ENCODE measurements around the gene DENND2D.

DENND2D gene, protein sequence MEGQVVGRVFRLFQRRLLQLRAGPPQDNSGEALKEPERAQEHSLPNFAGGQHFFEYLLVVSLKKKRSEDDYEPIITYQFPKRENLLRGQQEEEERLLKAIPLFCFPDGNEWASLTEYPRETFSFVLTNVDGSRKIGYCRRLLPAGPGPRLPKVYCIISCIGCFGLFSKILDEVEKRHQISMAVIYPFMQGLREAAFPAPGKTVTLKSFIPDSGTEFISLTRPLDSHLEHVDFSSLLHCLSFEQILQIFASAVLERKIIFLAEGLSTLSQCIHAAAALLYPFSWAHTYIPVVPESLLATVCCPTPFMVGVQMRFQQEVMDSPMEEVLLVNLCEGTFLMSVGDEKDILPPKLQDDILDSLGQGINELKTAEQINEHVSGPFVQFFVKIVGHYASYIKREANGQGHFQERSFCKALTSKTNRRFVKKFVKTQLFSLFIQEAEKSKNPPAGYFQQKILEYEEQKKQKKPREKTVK

DNA sequence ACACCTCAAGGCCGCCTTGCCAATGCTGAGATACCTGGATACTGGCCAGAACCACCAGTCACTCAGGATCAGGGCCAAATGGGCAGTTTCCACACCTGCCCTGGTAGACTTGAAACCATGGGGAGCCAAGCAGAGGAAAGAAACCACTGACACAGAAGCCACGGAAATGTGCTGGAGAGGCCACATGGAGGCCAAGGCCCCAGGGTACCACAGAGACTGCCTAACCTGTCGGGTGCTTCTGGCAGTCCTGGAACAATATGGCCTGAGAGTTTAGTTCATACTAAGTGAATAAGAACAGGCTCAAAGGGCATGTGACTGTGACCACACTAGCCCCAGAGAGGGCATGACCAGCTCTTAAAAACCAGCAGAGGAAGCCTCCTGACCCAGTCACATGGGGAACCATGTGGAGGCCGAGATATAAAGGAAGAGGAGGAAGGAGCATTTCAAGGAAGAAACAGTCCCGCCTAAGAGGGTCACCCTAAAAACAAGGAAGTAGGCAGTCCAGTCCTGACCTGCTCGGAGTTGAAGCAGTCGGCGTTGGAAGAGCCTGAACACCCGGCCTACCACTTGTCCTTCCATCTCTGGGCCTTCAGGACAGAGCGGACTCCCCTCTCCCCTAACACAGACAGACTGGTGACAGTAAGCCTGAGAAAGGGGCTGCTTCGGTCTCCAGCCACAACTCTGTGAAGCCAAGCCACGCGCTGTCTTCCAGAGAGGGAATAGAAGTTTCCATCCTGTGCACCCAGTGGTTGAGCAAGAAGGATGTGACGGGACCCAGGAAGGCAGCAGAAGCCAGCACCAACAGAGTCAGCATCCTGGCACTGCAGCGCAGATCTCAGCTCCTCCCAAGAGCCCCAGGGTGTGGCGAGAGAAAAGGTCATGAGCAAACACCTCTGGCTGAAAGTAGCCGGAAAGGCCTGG lies at the start of gene DENND2D:
TSS of gene DENND2D (minus strand) at position 766 of the 921 bp plus-strand sequence. CDS start at position 579, 187 bp downstream.
- DNase-seq, result no peak

DNA sequence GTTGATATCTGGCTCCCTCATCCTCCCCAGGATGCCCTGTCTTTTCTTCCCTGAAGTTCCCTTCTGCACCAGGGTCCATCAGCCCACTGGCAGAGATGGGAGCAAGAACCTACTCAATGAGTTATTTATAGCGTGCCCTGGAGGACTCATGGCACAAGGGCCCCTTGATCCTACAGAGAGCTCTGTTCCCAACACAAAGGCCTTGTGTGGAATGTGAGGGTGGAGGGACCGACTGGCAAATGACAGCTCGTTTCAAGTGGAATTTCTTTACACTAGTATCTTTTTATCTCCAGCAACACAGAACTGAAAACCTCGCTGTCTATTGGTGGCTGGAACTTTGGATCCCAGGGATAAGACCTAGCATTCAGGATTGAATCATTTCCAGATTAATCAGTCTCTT lies 49.5 kb upstream of the DENND2D start:
- no peak for DNase-seq

DNA sequence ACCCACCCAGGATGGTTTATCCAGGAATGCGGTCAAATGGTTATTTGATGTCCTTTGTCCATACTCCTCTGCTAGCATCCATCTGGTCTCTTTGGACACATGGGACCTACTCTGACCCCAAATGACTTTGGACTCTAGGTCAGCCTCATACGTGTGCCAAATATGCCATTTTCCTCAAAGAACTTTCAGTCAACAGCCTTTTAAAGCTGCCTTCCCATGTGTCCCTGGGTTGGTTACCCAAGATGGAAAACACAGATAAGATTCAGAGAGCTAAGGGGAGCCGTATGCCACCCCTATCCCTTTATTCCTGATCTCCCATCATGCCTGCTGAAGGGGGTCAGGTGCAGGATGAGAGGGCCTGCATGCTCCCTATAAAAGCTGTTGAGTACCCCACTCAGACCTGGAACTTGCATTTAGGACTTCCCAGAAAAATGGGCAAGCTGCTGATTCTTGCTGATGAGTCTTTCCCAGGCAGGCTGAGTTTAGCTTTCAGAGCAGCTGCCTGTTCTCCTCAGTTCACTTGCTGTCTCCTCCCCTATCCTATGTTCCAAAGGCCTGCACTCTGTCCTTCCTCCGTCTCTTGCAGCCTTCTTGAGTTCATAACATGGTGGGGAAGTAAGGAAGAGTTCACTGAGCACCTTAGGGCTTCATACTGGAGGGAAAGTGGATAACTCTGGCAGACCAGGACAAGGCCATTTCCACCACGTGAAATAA lies 46.8 kb upstream of the DENND2D start:
- no peak for DNase-seq

DNA sequence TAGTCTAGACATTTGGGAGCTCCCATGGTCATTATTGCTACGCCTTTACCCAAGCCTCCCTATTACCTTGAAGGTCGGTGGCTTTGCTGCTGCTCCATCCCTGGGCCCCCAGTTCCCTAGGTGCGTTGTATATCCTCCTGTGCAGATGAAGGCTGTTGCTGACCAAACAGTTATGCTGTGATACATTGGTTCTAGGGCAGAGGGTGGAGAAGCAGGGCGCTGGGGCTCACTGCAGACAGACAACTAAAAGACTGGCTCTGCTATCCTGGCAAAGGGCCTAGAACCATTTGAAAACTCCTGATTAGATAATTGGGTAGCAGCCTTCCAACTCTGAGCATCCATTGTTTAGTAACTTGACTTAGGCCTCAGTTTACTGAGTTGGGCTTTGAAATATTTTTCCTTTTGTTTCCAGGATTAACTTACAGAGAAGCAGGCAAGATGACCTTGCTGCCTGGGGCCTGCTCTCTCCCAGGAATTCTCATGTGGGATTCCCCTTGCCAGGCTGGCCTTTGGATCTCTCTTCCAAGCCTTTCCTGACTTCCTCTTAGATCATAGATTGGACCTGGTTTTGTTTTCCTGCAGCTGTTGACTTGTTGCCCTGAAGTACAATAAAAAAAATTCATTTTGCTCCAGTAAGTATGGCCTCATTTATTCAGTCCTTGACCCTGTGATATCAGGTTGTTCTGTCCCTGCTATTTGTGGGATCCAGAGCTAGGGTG lies 42.5 kb upstream of the DENND2D start:
- no peak for DNase-seq

DNA sequence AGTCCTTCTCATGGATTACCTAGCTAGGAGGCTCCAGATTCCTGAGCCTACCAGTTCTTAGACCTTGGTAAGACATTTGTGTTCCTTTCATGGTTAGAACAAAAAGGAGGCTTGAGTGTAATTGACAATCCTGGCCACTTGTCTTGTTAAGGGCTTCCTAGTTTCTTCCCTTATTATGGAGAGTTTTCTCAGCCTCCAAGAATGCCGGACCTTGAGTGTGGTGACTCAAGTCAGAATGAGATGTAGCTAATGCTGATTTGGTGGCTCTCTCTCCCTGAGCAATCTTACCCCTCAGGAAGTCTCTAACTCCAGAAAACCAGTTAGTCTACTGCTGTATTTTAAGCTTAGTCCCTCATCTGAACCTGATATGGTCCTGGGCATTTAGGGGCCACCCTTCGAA lies 41.4 kb upstream of the DENND2D start:
- DNase-seq, result no peak

DNA sequence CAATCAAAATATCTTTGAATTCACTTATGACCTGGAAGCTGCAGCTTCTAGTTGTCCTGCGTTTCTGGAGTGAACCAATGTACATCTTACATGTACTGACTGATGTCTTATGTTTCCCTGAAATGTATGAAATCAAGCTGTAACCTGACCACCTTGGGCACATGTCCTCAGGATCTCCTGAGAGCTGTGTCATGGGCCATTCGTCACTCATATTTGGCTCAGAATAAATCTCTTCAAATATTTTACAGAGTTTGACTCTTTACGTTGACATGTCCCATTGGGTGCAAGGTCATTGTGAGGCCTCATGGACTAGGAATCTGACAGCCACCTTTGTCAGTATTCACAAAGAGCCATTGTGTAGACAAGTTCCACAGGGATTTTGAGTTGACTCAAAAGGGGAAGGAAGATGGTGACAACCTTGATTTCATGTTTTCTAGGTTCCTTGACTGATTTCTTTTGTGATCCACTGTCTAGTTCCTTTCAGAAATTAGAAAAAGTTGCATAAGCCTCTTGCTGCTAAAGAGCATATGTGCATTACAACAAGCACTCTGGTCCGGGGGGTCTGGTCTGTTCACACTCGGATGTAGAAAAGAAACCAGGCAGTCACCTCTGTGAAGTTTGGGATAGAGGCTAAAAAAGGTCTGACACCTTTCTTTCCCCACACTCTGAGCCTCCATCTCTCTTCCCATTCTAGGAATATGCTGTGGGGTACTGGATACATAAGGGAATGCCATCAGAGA lies 37.8 kb upstream of the DENND2D start:
- no peak for DNase-seq

DNA sequence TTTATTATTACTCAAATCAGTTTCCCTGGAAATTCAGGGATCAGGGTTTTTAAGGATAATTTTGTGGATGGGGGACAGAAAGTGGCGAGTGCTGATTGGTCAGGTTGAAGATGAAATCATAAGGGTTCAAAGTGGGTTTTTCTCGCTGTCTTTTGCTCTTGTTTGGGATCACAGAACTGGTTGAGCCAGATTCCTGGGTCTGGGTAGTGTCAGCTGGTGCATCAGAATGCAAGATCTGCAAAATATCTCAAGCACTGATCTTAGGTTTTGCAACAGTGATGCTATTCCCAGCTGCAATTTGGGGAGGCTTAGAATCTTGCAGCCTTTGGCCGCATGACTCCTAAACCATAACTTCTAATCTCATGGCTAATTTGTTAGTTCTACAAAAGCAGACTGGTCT lies 36.4 kb upstream of the DENND2D start:
- no peak for DNase-seq

DNA sequence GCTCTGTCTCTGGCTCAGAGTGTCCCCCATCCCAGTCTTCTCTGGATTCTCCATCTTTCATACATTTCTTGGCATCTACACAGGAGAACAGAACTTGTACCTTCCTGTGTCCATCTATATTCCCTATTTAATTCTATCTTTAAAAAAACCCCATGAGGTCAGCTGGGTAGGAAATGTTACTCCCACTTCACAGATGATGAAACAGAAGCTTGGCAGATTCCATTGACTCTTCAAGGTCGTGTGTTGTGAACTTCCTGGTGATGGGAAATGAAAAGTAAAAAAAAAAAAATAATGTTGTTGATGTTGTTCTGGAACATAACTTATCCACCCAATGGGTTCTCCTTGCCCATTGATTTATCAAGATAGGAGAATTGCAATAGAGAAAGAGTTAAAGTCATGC lies 35.9 kb upstream of the DENND2D start:
- DNase-seq, result no peak

DNA sequence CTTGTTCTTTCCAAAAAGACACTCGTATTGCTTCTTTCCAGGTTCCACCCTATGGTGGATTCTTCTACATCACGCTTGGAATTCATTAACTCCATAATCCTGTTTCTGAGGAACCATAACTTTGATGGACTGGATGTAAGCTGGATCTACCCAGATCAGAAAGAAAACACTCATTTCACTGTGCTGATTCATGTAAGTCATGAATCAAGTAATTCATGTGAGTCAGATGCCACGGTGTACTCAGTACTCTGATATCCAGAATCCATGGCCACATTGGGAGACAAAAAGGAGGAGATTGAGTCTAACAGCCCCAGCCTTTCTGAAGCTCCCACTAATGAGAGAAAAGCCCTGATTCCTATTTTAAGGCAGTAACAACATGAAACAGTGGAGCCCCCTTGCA lies 34.4 kb upstream of the DENND2D start:
- DNase-seq, result no peak

DNA sequence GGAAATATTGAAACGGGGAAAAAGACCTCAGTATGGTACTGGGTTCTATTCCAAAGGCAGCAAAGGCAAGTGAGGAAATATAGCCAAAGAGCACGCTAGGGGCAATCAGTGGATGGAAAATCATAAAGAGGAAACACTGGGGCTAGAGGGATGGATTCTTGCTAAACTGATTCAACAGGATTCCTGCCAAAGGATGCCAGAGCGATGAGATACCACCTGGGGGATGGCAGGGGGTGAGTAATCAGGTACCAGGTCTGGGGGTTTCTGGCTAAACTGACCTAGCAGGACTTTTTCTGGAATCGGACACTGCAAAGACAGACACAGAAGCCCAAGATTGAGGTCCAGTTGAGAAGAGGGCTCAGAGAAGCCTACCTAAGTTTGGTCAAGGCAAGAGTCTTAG lies 33.8 kb upstream of the DENND2D start:
- no peak for DNase-seq

DNA sequence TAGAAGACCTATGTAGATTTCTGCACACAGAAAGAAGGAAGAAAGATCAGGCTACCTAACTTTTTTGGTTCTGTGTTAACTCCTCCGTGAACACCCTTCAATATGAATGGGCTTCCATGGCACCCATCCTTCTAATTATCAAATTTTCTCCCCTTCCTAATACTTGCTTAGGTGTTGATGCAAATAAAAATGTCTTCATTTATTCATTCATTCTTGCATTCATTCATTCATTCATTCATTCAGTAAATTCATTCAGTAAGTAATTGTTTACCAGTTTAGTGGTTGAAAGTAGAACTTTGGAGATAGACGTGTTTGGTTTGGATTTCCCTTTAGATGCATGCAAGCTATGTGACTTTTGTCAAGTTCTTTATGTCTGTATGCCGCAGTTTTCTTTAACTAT lies 31.7 kb upstream of the DENND2D start:
- no peak for DNase-seq

DNA sequence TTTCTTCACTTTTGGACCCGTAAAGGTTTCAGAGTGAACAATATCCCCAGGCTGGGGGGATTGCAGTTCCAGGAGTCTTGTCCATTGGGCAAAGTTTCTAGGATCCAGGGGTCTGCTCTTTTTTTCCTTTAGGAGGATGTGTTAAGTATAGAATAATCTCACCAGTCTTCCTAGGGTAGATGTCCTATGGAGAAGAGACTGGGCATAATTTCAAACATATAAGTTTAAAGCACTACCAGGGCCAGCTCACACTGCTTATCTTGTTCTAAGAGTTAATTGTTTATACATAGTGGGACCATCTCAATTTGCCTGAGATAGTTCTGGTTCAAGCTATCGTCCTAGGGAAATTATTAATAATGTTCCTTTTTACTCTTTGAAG lies 28.3 kb upstream of the DENND2D start:
- DNase-seq, result no peak

DNA sequence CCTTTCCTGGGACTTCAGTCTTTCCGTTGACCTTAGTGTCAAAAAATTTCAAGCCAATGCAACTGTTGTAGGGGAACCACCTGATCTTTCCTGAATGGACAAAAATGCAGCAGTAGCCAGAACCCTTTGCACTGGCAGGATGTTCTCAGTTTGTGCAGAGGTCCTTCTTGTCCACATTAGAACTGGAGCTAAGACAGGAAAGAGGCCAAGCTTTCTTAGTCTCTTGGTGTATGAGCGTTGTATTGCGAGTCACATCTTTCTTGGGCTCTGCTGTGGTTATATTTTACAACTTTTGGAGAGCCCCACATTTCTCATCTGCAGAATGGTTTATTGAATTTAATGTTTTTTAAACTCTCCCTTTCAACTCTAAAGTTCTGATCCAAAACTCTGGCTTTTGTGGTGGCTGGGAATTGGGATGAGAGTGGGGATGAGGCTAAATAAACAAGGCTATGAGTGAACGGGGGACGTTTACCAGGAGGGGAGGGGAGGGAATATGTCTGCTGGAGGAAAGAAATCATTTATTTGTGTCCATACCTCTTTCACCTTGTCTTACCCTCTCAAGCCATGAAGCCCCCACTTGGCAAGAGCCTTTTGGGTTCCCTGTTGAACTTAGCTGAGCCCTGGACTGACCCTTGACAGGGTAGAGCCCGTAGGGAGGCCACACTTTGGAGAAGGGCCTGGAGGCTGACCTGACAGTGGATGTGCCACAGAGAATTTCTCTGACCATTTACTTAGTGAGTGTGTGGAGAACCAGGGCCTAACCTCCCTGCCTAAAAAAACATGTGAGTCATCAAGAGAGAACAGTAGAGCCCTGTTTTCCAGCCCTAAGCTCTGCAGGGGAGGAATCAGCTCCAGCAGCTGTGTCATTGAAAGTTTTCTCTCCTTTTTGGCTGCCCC lies 27.7 kb upstream of the DENND2D start:
- DNase-seq, result peak in 1 of 2 experiments; percentile 35

DNA sequence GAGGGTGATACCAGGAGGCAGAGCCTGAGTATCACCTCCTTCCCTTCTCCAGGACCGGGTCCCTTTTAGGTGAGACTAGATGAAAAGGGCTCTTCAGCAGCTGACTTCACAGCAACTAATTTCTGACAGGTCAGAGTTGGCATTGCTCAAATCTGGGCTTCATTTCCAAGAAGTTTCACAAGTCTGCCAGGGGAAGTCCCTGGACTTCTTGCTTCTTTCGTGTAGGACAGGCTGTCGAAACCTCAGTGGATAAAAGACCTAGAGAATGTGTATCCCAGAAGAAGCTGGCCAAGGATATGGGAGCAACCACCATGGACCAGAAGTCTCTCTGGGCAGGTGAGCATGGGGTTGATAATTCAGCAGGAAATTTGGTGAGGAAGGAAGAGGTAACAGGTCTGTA lies 27.0 kb upstream of the DENND2D start, which contains the start of gene CHI3L2:
TSS of gene CHI3L2 (plus strand) at position 280 of the 400 bp plus-strand sequence. CDS start at position 297, 17 bp downstream.
- no peak for DNase-seq

DNA sequence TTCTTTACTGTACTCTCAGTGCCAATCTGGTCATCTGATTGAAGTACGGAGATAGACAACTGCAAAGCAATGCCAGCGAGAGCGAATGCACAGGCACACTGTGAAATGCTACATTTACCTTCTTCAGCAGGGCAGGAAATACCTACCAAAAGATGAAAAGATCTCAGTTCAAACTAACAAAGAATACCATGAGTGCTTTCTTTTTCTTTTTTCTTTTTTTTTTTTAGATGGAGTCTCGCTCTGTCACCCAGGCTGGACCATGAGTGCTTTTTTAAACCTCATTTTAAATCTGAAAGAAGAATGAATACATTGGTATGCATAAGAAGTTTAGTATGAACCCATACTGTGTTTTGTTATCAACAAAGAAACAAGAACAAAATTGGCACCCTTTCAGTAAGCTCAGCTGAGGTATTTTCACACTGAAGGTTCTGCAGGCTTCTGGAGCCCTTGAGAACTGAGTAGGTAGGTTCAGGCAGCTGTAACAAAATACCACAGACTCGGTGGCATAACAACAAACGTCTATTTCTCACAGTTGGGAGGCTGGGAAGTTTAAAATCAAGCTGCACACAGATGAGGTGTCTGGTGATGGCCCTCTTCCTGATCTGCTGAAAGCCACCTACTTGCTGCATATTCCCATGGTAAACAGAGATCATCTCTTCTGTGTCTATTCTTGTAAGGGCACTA lies 25.4 kb upstream of the DENND2D start:
- no peak for DNase-seq

DNA sequence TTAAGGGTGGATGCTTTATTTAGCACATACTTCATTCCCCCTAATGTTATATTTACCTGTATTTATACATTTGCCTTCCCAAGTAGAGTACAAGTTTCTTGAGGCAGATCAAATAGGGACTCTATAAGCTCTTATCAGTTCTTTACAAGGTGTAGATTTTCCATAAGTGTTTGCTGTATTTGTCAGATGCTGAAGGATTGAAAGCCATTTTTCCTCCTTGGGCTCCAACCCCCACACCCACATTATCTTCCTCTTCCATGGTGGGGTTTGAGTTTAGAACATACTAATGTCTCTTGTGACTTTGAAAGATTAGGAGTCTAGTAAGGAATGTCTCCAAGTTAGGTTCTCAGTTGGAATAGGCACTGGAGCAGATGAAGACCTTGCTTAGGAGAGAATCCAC lies 24.6 kb upstream of the DENND2D start:
- DNase-seq, result no peak

DNA sequence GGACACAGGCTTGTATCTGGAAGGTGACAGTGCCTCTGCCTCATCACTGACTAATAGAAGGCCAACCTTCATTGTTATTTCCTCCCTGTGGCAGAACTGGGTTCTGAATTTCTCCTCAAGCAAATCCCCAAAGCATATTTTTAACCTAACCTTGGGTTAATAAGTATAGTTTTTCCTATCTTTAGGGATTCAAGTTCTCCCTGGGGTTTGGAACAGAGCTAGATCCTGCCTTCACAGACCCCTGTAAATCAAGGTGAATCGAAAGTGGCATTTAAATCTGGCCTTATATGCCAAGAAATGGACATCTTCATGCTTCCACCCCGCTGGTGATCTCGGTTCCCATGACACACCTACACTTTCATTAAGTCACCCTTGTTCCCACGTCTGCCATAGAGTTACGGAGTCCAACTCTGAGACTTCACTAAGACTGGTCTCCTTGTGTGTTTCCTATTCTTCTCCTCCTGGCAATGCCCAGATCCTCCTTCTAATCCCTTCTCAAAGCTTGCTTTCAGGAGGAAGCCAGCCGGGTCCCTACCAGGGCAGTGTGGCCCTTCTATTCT lies 22.8 kb upstream of the DENND2D start:
- no peak for DNase-seq

DNA sequence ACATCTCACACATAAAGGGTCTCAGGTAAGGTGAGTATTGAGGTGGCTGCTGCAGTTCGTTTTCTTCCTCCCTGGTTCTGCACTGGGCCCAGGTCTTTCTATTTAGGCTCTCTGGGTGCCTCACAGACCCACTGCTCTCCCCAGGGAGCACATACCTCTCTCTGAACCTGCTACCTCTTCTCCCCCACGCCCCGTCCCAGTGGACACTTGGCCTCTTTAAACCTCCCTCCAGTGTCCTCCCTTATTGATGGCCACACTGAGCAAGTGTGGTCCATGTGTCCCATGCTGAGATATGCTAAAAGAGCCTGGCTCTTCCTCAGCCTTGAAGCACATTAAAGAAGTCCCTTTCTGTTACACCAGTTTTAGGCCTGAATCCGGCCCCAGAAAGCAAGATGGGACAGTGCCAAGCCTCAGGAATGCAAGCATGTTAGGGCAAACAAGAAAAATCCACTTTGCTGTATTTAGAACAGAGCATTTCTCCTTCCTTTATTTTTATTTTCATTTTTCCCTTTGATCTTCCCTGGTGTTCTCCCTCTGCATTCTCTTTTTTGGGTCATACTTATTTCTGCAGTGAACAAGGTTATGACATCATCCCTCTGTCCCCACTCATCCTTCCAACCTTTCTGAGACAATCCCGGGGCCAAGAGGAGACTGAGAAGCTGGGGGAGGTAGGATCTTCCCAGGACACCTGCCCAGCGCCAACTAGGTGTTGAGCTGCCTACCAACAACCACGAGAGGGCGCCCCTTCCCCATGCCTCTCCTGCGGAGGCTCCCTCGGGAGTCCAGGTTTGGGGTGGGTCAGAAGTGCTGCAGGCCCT lies 22.1 kb upstream of the DENND2D start:
- peak in 1 of 2 experiments; percentile 43 for DNase-seq
